Stimulated activated CD4-positive, alpha-beta T cell treated with anti-CD3 and anti-CD28 coated beads, Interleukin-4, amount 100 ng/mL, for 48 hours (primary cell): ENCODE measurements around the gene MMP21.
A peak's percentile ranks its signal among the peaks of the same experiment; 100 is the strongest.

Source experiments
- DNase-seq, 2 donors: peaks; one replicate each; pipeline ENCODE4 v3.0.0-alpha.2; 2020; ENCODE audit warnings: low read depth in 2 of 2

Gene MMP21

DNA sequence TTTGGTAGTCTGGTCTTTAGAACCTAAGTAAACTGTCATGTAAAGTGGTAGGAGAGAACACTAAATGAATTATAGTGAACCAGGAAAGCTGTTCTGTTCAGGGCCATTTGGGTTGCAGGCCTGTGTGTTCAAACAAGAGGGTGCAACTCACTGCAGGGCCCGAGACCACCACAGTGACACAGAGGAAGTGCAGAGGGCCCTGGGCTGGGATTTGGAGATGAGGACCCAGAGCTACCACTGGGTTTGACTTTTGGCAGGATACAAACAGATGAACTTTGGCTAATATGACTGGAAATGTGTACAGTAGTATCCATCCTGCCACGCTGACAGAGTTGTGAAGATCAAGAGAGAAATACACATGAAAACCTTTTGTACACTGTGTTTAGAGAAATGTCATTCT is 9.8 kb downstream of the MMP21 start:
- DNase-seq, result no peak

DNA sequence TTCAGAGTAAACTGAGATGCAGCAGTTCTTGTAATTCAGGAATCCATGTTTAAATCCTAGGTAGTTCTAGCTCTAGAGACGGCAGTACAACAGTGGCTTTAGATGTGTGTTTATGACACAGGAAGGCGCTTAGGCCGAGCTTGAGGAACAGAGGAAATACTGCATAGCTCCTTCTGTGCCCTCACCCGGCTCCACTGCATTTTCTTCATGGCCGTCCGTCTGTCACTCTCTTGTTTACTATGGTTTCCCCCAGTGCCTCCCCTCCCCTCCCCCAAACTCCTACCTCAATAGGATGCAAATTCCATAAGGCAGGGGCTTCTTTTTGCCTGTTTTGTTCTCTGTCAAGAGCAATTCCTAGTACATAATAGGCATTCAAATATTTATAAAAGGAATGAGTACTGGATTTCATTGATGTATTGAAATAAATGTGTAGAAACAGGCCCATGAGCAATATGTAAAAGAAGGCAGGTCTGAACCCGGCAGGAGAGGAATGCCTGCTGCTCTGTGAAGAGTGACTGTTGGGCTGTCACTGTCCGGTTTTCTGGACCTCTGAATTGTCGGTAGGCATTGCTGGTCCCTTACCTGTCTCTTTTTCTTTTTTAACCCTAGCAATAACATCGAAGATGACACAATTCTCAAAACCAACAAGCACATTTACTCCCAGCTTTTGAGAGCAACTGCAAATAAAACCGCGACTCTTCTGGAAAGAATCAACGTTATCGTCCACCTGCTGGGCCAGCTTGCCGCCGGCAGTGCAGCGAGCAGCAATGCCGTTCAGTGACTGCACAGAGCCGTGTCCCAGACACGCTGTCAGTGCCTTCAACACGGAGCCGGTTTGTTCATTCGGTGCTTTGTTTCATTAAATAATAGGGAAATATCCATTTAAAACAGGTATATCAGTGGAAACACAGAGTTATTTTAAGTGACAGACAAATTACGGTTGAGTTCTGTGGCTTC is 12.7 kb downstream of the MMP21 start:
- no peak for DNase-seq

DNA sequence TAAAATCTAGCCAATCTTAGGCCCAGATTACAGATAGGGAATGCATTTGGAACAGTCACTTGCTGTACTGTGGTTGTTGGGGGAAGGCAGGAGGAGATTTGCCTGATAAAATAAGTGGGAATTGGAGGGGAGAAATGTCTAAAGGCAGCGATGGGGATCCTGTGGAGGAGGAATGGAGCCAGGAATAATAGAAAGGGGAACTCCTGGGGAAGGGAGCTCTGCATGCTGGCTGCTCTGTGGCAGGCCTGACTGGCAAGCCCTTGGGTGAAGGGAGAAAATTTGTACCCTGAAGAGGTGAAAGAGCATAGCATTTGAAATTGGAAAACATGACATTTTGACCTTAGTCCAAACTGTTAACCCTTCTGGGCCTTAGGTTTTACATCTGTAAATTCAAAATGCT is 13.7 kb downstream of the MMP21 start:
- no peak for DNase-seq

DNA sequence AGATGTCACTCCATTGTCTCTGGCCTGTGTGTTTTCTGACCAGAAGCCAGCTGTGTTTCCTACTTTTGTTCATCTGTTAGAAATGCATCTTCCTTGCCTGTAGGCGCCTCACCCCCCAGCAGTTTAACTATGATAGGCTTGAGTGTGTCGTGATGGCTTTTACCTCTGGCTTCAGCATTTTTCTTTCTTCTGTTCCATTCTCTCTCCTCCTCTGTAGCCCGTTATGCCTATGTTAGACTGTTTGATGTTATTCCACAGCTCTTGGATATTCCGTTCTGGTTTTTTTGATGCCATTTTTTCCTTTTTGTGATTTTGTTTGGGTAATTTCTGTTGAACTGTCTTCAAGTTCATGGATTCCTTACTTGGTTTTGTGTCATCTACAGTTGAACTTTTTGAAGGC is 17.9 kb downstream of the MMP21 start:
- no peak for DNase-seq

DNA sequence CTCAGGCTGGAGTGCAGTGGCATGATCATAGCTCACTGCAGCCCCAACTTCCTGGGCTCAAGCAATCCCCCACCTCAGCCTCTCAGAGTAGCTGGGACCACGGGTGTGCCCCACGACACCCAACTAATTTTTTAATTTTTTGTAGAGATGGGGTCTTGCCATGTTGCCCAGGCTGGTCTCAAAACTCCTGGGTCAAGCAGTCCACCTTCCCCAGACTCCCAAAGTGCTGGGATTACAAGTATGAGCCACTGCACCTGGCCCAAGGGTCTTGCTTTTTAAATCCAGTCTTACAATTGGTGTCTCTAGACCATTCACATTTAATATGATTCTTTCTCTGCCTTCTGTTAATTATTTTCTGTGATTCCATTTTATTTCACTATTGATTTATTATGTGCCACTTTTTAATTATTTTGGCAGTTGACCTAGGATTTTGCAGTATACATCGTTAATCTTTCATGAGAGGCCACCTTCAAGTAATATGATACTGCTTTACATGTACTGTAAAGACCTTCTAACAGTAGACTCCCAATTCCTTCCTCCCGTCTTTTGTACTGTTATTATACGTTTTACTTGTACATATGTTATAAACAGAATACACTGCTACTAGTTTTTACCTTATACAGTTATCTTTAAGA is 18.7 kb downstream of the MMP21 start:
- DNase-seq, result no peak

DNA sequence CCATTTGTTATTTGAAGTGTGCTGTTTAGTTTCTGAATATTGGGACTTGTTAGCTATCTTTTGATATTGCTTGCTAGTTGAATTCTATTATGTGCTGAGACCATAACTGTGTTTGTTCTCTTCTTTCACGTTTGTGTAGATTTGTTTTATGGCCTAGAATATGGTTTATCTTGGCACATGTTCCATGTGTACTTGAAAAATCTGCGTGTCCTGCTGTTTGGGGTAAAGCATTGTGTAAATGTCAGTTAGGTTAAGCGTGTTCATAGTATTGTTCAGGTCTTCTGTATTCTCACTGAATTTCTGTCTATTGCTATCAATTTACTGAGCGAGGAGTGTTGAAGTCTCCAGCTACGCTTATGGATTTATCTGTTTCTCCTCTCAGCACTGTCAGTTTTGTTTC is 19.4 kb downstream of the MMP21 start:
- DNase-seq, result no peak

DNA sequence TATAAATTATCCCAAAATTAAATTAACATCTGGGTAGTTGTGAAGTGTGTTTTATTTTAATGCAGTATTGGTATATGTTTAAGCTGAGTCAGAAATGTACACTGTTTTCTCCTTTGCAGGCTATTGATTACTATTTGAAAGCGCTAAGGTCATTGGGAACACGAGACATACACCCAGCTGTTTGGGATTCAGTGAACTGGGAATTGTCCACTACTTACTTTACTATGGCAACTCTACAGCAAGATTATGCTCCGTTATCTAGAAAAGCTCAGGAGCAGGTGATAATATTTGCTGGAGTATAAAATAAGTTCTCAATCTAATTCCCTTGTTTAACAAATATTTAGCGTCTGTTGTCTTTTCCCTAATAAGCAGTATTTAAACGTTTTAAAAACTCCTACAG is 28.2 kb downstream of the MMP21 start:
- DNase-seq, result no peak

DNA sequence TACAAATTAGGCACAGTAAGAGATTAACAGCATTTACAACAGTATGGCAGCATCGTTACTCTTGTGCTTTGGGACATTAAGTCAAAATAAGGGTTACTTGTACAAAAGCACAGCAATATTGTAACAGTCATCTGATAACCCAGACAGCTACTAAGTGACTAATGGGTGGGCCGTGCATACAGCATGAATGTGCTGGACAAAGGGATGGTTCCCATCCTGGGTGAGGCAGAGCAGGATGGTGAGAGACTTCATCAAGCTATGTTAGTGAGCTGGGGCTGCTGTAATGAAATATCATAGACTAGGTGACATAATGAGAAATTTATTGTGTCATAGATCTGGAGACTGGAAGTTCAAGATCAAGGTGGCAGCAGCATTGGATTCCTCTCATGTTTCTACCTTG is 30.7 kb downstream of the MMP21 start:
- no peak for DNase-seq

DNA sequence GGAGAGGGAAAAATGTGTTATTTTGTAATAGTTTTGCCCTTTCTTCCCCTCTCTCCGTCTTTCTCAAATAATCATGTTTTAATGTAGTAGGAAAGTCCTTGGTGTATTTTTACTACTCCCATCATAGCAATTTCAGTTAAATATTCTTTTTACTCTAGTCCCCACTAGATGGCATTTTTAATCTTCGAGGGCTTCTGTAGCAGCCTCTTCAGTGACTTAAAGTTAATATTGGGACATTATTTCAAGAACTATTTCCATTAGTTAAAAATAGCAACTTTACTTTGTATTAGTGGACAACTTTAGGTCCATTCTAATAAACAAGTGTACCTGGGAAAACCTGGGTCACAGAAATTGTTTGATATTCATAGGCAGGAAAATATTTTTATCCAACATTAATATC is 33.2 kb downstream of the MMP21 start:
- no peak for DNase-seq

DNA sequence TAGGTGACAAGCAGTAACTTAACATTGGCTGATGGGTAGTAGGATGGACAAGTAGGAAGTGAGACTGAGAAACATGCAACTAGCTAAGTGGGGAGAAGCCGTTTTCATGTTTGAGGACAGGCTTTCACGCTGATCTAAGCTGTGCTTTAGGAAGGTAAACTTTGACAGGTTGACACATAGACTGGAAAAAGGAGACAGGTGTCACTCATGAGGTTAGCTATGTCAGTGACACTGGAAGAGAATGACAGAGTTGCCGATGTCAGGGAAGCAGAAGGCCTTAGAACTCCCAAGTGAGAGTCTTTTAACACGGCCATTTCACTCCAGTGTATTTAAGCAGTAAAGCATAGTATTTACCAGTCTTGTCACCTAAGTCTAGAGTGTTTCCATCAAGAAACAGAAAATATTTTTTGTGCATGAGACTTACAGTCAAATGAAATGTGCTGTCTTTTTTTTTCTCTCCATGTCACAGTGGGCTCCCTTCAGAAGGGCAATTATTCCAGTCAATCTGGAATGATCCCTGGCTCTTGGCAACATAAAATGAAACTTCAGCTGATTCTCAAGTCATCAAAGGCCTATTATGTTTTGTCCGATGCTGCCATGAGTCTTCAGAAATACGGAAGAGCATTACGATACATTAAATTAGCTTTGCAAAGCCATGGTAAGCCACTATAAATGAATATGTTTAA is 35.5 kb downstream of the MMP21 start:
- DNase-seq, result no peak

DNA sequence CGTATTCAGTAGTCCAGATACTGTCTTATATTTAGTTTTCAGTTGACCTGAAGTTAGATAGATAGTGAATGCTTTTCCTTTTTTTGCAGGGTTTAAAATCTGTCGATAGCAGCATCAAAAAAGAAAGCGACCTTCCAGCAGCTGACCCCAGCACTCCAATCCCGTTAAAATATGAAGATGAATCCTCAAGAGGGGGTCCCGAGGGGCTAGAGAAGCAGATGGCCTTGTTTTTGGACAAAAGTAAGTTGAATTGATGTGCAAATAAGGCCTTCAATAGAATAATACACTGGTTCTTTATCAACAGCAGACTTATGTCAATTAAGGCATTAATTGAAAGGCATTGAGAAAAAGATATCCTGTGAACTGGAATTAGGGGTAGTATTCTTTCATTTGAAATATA is 37.4 kb downstream of the MMP21 start:
- DNase-seq, result no peak

DNA sequence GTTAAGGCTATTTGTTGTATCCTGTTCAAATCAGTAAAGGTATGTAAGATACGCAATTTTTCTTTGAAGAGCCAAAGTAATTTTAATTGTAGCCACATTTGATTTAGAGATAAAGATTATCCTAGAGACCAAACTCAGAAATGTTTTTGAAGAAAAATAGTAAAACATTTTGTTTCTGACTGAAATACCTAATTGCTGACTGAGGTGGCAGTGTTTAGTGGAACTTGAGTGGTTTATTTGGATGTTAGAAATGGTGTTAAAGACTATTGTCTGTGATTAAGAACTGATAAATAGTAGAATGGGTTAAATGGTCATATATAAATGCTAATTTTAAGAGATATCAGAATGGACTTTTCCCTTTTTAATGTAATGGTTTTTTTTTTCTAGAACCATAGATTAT is 40.8 kb downstream of the MMP21 start:
- DNase-seq, result no peak

DNA sequence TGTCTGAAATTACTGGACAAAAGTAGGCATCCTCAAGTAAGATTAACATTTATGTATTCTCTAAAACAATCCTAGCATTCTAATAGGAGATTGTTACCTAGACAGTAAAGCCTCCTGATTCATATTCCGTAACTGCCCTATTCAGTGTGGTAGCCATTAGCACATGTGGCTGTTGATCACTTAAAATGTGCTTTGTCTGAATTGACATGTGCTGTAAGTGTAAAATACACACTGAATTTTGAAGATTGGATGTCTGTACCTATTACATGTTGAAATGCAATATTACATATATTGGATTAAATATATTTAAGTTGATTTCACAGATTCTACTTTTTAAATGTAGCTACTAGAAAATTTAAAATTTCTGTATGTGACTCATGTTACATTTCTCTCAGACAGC is 41.5 kb downstream of the MMP21 start:
- no peak for DNase-seq

DNA sequence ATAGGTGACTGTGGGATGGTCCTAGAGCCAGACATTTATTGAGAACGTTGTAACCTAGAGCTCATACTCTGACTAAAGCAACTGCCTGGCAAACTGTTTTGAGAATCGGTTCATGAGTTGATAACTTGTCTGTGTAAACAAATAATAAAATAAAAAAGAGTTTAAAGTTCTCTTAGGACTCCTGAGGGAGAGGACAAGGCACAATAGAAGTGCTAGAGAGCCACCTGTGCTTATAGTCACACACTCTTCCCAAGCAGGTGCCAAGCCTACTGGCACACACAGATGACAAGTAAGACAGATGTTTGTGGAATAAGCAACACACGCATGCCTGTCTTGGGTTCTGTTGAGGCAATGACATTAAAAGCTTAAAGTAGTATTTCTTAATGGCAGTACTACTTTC is 48.2 kb downstream of the MMP21 start:
- no peak for DNase-seq

DNA sequence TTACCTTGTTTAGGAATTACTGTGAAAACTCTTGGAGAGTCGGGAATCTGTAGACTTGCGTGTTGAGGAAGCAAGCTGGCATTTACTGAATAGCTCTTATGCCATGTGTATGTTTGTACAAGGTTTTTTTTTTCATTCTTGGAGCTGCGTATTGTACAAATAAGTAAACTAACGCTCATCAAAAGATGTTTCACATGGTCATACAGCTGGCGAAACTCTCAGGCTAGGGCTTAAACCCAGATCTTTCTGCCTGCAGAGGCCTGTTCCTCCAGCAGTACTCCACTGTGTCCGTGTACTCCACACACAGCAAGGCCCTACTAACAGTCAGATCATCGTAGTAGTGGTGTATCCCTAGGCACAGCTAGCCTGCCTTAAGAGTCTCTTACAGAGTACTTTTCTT is 48.7 kb downstream of the MMP21 start:
- DNase-seq, result no peak

DNA sequence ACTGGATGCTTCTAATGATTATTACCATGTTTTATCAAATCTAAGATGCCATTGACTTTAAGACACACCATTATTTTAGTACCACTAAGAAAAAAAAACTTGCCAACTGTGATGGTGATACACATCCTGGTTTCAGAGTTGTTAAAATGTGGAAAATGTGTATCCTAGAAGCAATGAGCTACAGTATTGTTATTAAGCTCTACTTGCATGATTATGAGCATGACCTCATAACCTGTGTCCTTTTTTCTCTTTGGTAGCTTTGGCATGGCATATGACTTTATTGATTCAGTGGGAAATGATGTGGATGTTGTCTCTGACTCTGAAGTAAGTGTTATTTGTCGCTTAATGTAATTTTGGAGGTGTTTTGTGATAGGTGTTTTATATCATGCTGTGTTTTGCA is 52.8 kb downstream of the MMP21 start:
- DNase-seq, result no peak

DNA sequence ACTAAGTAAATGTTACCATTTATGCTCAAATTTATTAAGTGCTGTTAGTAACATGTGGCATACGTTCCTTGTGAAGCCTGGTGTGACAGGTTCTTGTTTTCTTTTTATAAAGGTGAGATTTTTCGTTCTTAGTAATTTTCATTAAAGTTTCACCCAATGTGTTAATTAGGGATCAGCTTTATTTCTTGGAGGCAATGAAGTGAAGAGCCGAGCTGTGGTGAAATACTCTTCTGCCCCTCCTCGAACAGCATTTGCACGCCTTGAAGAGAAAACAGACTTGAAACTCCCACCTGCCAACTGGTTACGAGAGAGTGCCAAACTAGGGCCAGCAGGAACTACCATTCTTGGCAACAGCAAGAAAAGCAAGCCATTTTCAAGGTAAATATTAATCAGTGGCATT is 54.6 kb downstream of the MMP21 start:
- no peak for DNase-seq

DNA sequence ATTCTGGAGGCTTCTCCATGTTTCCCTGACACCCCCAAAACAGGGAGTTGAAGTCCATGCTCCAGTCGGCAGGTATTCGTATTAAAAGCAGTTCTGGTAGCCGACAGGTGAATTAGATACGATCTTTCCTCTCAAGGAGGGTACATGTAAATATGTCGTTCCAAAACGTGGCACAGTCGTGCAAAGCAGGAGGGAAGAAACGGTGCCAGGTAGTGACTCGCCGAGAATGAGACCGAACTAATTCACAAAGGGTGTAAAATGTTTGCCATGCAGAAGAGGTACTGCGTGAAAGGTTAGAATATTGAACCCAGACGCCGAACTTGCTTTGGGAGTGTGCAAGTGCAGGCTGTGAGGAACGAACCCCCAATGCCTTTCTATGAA is 55.6 kb downstream of the MMP21 start:
- DNase-seq, result no peak

DNA sequence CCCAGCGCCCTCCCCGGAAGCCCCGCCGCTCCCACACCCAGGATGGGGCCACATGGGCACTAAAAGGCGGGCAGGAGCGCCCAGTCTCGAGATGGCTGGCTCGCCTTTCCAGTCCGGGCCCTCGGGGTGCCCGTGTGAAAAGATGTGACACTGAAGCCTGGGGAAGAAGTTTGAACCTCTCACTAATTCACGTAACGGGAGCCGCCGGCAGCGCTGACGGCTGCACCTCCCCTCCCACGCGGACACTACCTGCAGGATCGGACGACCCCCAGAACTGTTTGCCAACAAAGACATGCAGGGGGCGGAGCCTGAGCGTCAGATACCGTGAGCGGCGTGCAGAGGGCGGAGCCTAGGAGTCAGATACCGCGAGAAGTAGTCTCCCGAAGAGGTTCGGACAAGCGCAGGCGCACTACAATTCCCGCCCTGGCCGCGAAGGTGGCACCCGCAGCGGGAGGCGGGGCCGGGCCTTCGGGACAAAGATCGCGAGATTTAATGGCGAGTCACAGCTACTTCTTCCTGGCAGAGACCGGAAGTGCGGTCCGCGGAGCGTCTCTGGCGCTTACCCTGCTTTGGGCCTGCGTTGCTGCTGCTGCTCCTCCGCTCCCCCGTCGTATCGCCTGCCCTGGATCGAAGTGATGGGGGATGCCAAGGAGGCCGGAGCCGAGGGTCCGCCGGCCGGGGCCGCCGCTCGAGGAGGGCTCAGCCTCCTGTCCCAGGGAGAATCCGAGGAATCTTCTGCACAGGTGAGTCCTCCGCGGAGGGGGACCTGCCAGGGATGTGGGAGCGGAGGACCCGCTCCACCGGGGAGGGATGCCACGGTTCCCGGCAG is 56.2 kb downstream of the MMP21 start, which contains the start of gene EDRF1:
EDRF1 (plus strand) TSS at position 537 of the 829 bp plus-strand sequence; CDS start at position 636, 99 bp downstream.
- DNase-seq, result peak; percentile 97 to 99
